H1 (cell line): ENCODE results near the gene RWDD4. TPM values are rescaled to one million over a fixed set of nuclear protein-coding genes. Genes with fewer than 3 reads are reported as not detected.

ENCODE experiments used
- RXRA ChIP-seq: IDR thresholded peaks from 2 replicates; pipeline ENCODE4 v1.6.1; 2011; ENCODE audit warnings: low read depth, mild to moderate bottlenecking, low read length, moderate library complexity; ENCODE audit not compliant: insufficient read depth
- polyA plus RNA-seq, 7 experiments: library from polyadenylated mRNA; depleted of rRNA in 3 of 7; stranded (reverse) in 5 of 7; unstranded in 2 of 7; fragments of >200 nt in 5 of 7; fragments of 200-250 nt in 2 of 7; gene quantifications; 1 replicate in 5 of 7; 2 replicates in 1 of 7; 4 replicates in 1 of 7; pipeline versions ENCODE4 v1.2.1 to v1.2.3, GENCODE V29; 2011 to 2013; ENCODE audit warnings: missing spikeins in 2 of 7, mixed read lengths in 2 of 7
- total RNA-seq: library from RNA; stranded (reverse); fragmentation: NEBNext Ultra II Directional; extraction: Animal tissue kit (Norgen Biotek cat#: 25700); gene quantifications from 2 replicates; pipeline ENCODE4 v1.2.1, GENCODE V29; 2021
- TF ChIP-seq, protein P1 (sequence below): fragments of 300-600 bp; sonication (generic); IDR thresholded peaks from 2 replicates; pipeline ENCODE4 v1.7.1; 2012; ENCODE audit warnings: low read length, moderate library complexity, mild to moderate bottlenecking, inconsistent platforms; ENCODE audit not compliant: insufficient replicate concordance

RWDD4 gene
- total and polyA plus RNA-seq, 2 of the 8 experiments (the other 6 are each of a cell fraction or from before 2014, with no cell fraction given), result 5.4 to 18.9 TPM

DNA sequence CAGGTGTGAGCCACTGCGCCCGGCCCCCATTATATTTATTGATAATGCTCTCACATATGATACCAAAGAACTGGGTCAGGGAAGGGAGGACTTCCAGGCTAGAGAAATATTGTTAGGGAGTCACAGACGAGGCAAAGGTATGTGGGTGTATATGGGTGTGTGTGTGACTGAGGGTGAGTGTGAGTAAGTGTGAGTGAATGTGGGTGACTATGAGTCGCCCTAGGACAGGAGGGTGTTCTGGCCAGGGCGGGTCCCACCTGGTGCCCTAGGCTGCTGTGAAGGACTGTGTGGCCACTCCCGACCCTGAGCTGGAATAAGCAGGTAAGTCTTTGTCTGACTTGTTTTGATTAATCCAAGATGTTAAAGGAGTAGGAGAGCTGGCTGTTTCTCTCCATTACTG lies 34.4 kb downstream of the RWDD4 start (continued):
- TF ChIP-seq, protein P1, sequence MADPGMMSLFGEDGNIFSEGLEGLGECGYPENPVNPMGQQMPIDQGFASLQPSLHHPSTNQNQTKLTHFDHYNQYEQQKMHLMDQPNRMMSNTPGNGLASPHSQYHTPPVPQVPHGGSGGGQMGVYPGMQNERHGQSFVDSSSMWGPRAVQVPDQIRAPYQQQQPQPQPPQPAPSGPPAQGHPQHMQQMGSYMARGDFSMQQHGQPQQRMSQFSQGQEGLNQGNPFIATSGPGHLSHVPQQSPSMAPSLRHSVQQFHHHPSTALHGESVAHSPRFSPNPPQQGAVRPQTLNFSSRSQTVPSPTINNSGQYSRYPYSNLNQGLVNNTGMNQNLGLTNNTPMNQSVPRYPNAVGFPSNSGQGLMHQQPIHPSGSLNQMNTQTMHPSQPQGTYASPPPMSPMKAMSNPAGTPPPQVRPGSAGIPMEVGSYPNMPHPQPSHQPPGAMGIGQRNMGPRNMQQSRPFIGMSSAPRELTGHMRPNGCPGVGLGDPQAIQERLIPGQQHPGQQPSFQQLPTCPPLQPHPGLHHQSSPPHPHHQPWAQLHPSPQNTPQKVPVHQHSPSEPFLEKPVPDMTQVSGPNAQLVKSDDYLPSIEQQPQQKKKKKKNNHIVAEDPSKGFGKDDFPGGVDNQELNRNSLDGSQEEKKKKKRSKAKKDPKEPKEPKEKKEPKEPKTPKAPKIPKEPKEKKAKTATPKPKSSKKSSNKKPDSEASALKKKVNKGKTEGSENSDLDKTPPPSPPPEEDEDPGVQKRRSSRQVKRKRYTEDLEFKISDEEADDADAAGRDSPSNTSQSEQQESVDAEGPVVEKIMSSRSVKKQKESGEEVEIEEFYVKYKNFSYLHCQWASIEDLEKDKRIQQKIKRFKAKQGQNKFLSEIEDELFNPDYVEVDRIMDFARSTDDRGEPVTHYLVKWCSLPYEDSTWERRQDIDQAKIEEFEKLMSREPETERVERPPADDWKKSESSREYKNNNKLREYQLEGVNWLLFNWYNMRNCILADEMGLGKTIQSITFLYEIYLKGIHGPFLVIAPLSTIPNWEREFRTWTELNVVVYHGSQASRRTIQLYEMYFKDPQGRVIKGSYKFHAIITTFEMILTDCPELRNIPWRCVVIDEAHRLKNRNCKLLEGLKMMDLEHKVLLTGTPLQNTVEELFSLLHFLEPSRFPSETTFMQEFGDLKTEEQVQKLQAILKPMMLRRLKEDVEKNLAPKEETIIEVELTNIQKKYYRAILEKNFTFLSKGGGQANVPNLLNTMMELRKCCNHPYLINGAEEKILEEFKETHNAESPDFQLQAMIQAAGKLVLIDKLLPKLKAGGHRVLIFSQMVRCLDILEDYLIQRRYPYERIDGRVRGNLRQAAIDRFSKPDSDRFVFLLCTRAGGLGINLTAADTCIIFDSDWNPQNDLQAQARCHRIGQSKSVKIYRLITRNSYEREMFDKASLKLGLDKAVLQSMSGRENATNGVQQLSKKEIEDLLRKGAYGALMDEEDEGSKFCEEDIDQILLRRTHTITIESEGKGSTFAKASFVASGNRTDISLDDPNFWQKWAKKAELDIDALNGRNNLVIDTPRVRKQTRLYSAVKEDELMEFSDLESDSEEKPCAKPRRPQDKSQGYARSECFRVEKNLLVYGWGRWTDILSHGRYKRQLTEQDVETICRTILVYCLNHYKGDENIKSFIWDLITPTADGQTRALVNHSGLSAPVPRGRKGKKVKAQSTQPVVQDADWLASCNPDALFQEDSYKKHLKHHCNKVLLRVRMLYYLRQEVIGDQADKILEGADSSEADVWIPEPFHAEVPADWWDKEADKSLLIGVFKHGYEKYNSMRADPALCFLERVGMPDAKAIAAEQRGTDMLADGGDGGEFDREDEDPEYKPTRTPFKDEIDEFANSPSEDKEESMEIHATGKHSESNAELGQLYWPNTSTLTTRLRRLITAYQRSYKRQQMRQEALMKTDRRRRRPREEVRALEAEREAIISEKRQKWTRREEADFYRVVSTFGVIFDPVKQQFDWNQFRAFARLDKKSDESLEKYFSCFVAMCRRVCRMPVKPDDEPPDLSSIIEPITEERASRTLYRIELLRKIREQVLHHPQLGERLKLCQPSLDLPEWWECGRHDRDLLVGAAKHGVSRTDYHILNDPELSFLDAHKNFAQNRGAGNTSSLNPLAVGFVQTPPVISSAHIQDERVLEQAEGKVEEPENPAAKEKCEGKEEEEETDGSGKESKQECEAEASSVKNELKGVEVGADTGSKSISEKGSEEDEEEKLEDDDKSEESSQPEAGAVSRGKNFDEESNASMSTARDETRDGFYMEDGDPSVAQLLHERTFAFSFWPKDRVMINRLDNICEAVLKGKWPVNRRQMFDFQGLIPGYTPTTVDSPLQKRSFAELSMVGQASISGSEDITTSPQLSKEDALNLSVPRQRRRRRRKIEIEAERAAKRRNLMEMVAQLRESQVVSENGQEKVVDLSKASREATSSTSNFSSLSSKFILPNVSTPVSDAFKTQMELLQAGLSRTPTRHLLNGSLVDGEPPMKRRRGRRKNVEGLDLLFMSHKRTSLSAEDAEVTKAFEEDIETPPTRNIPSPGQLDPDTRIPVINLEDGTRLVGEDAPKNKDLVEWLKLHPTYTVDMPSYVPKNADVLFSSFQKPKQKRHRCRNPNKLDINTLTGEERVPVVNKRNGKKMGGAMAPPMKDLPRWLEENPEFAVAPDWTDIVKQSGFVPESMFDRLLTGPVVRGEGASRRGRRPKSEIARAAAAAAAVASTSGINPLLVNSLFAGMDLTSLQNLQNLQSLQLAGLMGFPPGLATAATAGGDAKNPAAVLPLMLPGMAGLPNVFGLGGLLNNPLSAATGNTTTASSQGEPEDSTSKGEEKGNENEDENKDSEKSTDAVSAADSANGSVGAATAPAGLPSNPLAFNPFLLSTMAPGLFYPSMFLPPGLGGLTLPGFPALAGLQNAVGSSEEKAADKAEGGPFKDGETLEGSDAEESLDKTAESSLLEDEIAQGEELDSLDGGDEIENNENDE, result no peak
- TF ChIP-seq RXRA, result no peak
